NCI-H2081 treated with DMSO at 0.1 percent for 48 hours (cell line): ENCODE results near the gene SRPX.

ENCODE experiments used
- DNase-seq: peaks from one replicate; lab custom pipeline; 2025; lab: John Stamatoyannopoulos, UW

The SRPX gene

GRCh38 chrX:38211891-38212635 lies 8.6 kb downstream of the SRPX start:
- DNase-seq: no peak

DNA sequence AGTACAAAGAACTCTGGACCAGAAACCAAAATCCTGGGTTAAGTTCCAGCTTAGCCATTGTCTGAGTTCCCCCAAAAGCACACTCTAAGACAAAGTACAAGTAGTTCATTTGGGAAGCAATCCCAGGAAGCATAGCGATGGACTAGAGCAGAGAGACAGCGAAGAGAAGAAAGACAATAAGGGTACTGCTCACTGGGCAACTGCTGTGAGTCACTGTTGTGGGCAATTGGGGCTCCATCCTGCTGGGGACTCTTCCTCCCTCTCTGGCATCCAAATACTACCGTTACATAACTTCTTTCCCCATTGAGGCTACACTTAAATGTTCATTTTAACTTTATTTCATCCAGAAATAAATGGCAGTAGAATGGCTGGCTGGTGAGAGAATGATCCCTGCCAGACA lies 14.1 kb downstream of the SRPX start:
- DNase-seq: no peak

DNA sequence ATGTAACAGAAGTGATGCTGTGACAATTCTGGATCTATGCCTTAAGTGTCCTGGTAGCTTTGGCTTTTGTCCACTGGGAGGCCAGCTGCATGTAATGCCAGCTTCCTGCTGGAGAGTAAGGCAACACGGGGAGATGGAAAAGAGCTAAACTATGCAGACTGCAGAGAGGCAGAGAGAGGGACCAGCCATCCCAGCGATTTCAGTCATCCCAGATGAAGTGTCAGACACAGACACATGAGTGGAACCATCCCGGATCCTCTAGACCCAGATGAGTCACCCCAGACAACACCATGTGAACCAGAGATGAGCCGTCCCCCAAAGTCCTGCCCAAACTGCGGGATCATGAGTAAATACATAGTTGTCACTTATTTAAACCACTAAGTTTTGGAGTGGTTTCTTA lies 14.6 kb downstream of the SRPX start:
- no peak for DNase-seq

- DNase-seq: no peak
Measured at GRCh38 chrX:38205039-38205438, 15.6 kb downstream of the SRPX start.

- DNase-seq: no peak
Measured at GRCh38 chrX:38192007-38192810, 28.5 kb downstream of the SRPX start.

- no peak for DNase-seq
Measured at GRCh38 chrX:38189431-38190250, 31.0 kb downstream of the SRPX start.

DNA sequence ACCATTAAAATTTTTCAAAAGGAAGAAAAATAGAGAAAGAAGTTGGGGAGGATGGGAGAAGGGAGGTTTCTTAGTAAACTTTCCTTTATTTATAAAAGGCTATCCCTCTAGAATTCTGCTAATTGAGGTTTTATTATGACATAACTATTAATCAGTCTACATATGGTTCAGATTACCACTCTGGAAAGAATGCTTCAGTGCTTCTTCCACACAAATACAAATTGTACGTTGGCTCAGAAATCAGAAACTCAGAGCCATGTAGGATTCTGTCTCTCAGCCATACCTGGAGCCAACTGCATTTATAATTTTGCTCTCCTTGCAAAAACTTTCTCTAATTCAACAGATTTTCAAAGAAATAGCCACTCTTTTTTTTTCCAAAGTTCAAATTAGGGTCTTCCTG lies 37.1 kb downstream of the SRPX start:
- no peak for DNase-seq

GRCh38 chrX:38181357-38181756 lies 39.3 kb downstream of the SRPX start:
- DNase-seq: no peak

DNA sequence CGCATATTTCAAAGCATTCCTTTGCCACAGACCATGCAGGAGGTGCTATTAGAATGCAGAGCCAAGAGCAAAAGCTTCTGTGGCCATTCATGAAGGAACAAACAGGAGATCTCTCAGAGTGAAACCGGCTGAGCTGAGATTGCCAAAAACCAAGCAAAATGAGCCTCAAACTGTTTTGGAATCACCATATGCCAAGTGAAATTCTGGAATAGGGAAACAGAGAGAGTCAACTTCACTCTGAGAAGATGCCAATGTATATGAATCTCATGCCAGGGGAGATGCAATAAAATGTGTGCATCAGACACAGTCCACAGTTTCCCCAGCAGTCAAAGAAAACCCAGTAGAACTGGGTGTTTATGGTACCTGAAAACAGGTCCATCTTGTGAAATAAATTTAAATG lies 42.3 kb downstream of the SRPX start:
- no peak for DNase-seq

GRCh38 chrX:38175139-38175538 lies 45.5 kb downstream of the SRPX start:
- no peak for DNase-seq

GRCh38 chrX:38172596-38172995 lies 48.1 kb downstream of the SRPX start:
- DNase-seq: no peak

DNA sequence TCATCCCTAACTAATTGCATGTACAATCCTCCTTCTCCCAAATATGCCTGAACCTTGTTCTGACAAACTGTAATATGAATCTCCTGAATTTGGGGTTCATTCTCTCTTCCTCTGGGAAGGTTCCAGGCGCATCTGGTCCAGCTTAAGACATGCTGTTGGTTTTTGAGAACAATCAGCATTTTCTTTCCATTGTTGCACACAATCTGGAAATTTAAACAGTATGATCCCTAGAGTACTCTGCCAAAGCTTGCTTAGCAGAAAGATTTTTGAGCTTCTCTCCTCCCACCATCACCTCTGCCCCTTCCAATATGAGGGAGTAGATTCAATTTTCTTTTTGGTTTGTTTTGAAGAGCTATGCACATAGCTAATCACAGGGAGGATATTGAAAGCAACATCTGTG lies 50.1 kb downstream of the SRPX start:
- no peak for DNase-seq

DNA sequence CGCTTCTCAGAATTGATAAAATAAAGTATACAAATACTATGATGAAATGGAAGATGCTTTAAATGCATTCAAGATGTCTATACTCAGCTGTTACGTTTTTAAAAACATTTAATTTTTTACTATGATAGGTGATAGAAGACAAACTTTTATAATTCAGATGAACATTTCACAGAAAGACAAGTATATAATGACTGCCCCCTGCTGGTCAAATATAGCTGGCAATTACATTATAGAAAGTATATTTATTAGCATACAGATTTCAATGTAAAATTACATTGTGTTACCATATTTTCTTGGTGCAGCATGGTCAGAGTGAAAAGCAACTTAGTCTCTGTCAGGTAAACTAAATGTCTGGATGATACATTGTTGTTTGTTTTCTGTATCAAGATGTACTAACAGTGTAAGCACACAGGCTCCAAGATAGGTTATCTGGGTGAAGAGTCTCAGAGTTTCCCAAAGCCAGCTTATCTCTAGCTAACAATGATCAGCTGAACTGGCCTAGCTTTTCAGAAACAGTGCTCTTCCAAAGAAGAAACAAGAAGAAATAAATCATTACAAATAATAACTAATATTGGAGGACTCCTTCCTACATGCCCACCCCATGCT lies 54.1 kb downstream of the SRPX start:
- no peak for DNase-seq

GRCh38 chrX:38165023-38165422 lies 55.6 kb downstream of the SRPX start:
- DNase-seq: no peak

- DNase-seq: no peak
Measured at GRCh38 chrX:38163193-38163592, 57.5 kb downstream of the SRPX start.

DNA sequence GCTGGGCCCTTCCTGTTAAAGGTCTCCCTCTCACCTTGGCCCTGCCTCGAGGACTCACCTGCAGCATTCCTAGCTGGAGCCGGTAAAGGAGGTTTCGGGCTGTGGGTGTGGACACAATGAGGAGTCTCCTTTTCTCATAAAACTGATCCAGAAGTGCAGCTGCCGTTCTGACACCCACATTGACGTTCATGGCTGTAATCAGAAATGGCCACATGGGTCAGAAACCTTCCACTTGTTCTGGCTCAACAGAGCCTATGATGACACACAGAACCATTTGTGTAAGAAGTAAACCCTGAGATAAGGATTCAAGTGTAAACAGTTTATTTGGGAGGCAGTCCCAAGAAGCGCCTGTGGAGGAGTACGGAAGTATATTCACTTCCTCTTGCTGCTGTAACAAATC lies 63.8 kb downstream of the SRPX start:
- no peak for DNase-seq

GRCh38 chrX:38154818-38155217 lies 65.9 kb downstream of the SRPX start:
- DNase-seq: no peak

GRCh38 chrX:38154340-38154739 lies 66.3 kb downstream of the SRPX start:
- no peak for DNase-seq

- no peak for DNase-seq
Measured at GRCh38 chrX:38151441-38151840, 69.2 kb downstream of the SRPX start.

GRCh38 chrX:38150993-38151392 lies 69.7 kb downstream of the SRPX start:
- no peak for DNase-seq

DNA sequence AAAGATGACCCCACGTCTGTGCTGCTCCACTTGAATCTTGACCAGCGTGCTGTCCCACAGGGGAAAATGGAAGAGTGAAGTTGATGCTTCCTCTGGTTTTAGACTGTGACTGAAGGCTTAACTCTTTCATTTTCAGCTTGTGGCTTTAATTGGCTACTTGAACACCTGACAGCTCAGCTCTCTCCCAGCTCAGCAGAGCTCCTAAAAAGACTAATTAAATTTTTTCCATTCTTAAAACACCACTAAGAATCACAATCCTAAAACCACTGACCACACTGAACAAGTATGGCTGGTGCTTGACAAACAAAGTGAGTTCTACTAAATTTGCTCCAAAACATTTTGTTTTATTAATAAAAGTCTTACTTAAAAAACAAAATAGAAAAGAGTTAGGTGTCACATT lies 71.7 kb downstream of the SRPX start:
- DNase-seq: no peak

- DNase-seq: no peak
Measured at GRCh38 chrX:38142610-38143009, 78.1 kb downstream of the SRPX start.
